Activated CD8-positive, alpha-beta memory T cell treated with anti-CD3 and anti-CD28 coated beads, Interleukin-2, amount 50 U/mL, for 48 hours (primary cell): ENCODE data around the gene APRT.
"Not testable (repeated sequence)": the region's sequence is repeated elsewhere in the genome, so short reads cannot be mapped to it uniquely, and the experiment has no call there.

Source experiments
- DNase-seq: peaks from one replicate; pipeline ENCODE4 v3.0.0-alpha.2; 2020

APRT gene

GRCh38 chr16:88806491-88807111 is 5.1 kb downstream of the APRT start:
- no peak for DNase-seq

- DNase-seq, result no peak
These were observed 5.8 kb downstream of the APRT start for GRCh38 chr16:88805887-88806393.

- DNase-seq, result no peak
These were observed 6.4 kb downstream of the APRT start for GRCh38 chr16:88805340-88805715.

- no peak for DNase-seq
These were observed 7.0 kb downstream of the APRT start for GRCh38 chr16:88804552-88805339.

- DNase-seq, result no peak
These were observed 7.6 kb downstream of the APRT start for GRCh38 chr16:88804173-88804551.

- peak; percentile 98 for DNase-seq
These were observed 8.3 kb downstream of the APRT start, which contains the start of gene CDT1 for GRCh38 chr16:88803264-88803987. TSS of gene CDT1 (plus strand) at chr16:88803789. CDS start at chr16:88803832, 43 bp downstream.

- no peak for DNase-seq
These were observed 11.5 kb downstream of the APRT start for GRCh38 chr16:88800277-88800592.

GRCh38 chr16:88799569-88800276 is 12.0 kb downstream of the APRT start:
- no peak for DNase-seq

- DNase-seq, result no peak
These were observed 12.8 kb downstream of the APRT start for GRCh38 chr16:88798772-88799455.

- DNase-seq, result no peak
These were observed 13.7 kb downstream of the APRT start for GRCh38 chr16:88798073-88798472.

- DNase-seq, result no peak
These were observed 15.4 kb downstream of the APRT start for GRCh38 chr16:88796278-88796677.

- DNase-seq, result no peak
These were observed 18.3 kb downstream of the APRT start for GRCh38 chr16:88793251-88793954.

GRCh38 chr16:88792668-88793250 is 19.0 kb downstream of the APRT start:
- no peak for DNase-seq

GRCh38 chr16:88792078-88792550 is 19.6 kb downstream of the APRT start:
- no peak for DNase-seq

- peak; percentile 82 for DNase-seq
These were observed 21.2 kb downstream of the APRT start for GRCh38 chr16:88790312-88791211.

GRCh38 chr16:88789594-88789993 is 22.1 kb downstream of the APRT start:
- DNase-seq, result no peak

- not testable (repeated sequence) for DNase-seq
These were observed 23.0 kb downstream of the APRT start for GRCh38 chr16:88788749-88789148.

- DNase-seq, result no peak
These were observed 24.0 kb downstream of the APRT start for GRCh38 chr16:88787579-88788314.
